MM.1S (cell line): Measurements from ENCODE around the gene RAB44.

ENCODE experiments used
- CTCF ChIP-seq: fragments of 300-600 bp; sonication (generic); IDR thresholded peaks from 2 replicates; pipeline ENCODE4 v1.5.1; 2016; ENCODE audit warnings: antibody characterized with exemption, low read length, mixed read lengths
- EZH2 ChIP-seq: fragments of 300-600 bp; sonication (generic); optimal IDR thresholded peaks from 2 replicates; pipeline ENCODE3; 2017; ENCODE audit warnings: low read depth, mild to moderate bottlenecking, antibody characterized with exemption, low read length, mixed read lengths
- EZH2phosphoT487 ChIP-seq: fragments of 300-600 bp; sonication (generic); IDR thresholded peaks from 2 replicates; pipeline ENCODE4 v1.6.1; 2018; ENCODE audit warnings: antibody characterized with exemption, low read length

GRCh38 chr6:36749829-36750489 is 52.3 kb downstream of the RAB44 start:
- TF ChIP-seq CTCF: no peak
- no peak for TF ChIP-seq EZH2
- TF ChIP-seq EZH2phosphoT487: no peak
